ENCODE data around the gene TTLL3. TPM values are rescaled to one million over a fixed set of nuclear protein-coding genes. Genes with fewer than 3 reads are reported as not detected.

Gene TTLL3
- total and polyA plus RNA-seq, 2 of the 13 experiments (the other 11 are each of a cell fraction or from before 2014, with no cell fraction given): 9.5 to 51.2 TPM

- H4K20me1 ChIP-seq (ENCODE audit: insufficient read depth, low read length): no peaks in the 10 kb centered on the region
- TF ChIP-seq HOXA9 (CRISPR knock-in tag; IDR thresholded peaks at IDR 0.05; ENCODE audit: borderline replicate concordance) (no peak), HNF1A (IDR thresholded peaks at IDR 0.05; ENCODE audit: low read depth) (no peak), HNF1A (CRISPR knock-in tag; IDR thresholded peaks at IDR 0.05; ENCODE audit: borderline replicate concordance) (no peak), HMGXB4 (CRISPR knock-in tag; IDR thresholded peaks at IDR 0.05; ENCODE audit: borderline replicate concordance in 1 of 2, low read depth in 1 of 2) (no peak), PHF20 (CRISPR knock-in tag; IDR thresholded peaks at IDR 0.05) (no peak), ZBTB43 (CRISPR knock-in tag; conservative IDR thresholded peaks at IDR 0.05) (no peak), ZNF83 (CRISPR knock-in tag; IDR thresholded peaks at IDR 0.05; ENCODE audit: borderline replicate concordance) (no peak), ATAD3A (CRISPR knock-in tag; IDR thresholded peaks at IDR 0.05) (no peak), ZNF703 (CRISPR knock-in tag; IDR thresholded peaks at IDR 0.05; ENCODE audit: borderline replicate concordance) (no peak), ZBTB44 (CRISPR knock-in tag; IDR thresholded peaks at IDR 0.05) (no peak), E2F1 (CRISPR knock-in tag; IDR thresholded peaks at IDR 0.05) (no peak), EHMT2 (IDR thresholded peaks at IDR 0.05; ENCODE audit: borderline replicate concordance, low read depth, low read length) (no peak), ZNF740 (CRISPR knock-in tag; IDR thresholded peaks at IDR 0.05) (no peak), ZNF670 (CRISPR knock-in tag; IDR thresholded peaks at IDR 0.05; ENCODE audit: borderline replicate concordance) (no peak)
These were observed 340 bp downstream of the TTLL3 start for GRCh38 chr3:9810433-9810770.

More at GRCh38 chr3:9810433-9810770, 340 bp downstream of the TTLL3 start:
- no peak overlapping the region for H3K4me2 ChIP-seq (ENCODE audit: low read depth, low read length)
- H3K27me3 ChIP-seq (ENCODE audit: control insufficient read depth in 1 of 2, insufficient read depth in 2 of 2, low read length in 2 of 2): no peaks in the 10 kb centered on the region; a peak in 1 of 5 replicates
- H3K27ac ChIP-seq (ENCODE audit: extremely low read length, insufficient read depth, low read length): no peak overlapping the region
- peaks cover 11 to 29% of the 10 kb centered on the region in 2 experiments; a peak in 4 of 5 replicates for H3K36me3 ChIP-seq (replicated peaks in 1 of 2; ENCODE audit: control insufficient read depth in 1 of 2, insufficient read depth in 2 of 2, low read length in 2 of 2)
- H2AFZ ChIP-seq (ENCODE audit: low read length): no peak overlapping the region
- H3K9me3 ChIP-seq (ENCODE audit: low read length): no peaks in the 10 kb centered on the region
- BruUV-seq (replicated peaks): no TSS peak
- intact Hi-C loops (cut with micrococcal nuclease; ENCODE audit: unreplicated experiment) (no loop called here), in situ Hi-C loops (cut with HindIII; ENCODE audit: extremely low pct_ligation_motif_present, low pct_unique_long_range_greater_than_20kb) (no loop called here)
- ChIA-PET POLR2A (no interaction called here), CTCF (ENCODE audit: low intra/inter-chr PET ratio, low total read pairs) (no interaction called here)
- ATAC-seq (no peak), DNase-seq (ENCODE audit: low spot score) (no peak), FAIRE-seq (no peak)
- no peak overlapping the region for H3K9ac ChIP-seq (ENCODE audit: insufficient read depth, low read depth, low read length)
- H3K4me3 ChIP-seq (replicated peaks in 1 of 3; ENCODE audit: insufficient read depth in 1 of 3, low read depth in 2 of 3, low read length in 3 of 3): no peak overlapping the region
- 96% methylated on average over 18 of the region's 18 CpGs for WGBS (ENCODE audit: low lambda C conversion rate)
- no peaks in the 10 kb centered on the region for H3K79me2 ChIP-seq (ENCODE audit: insufficient read depth, low read length)
- no peaks in the 10 kb centered on the region for H3K4me1 ChIP-seq (ENCODE audit: insufficient read depth, low read length)

All from HepG2 (cell line).